WTC11 (cell line): Measurements from ENCODE around the gene IFT122.

ENCODE experiments used
- TP53 ChIP-seq: sonication (generic); formaldehyde crosslinking; IDR thresholded peaks from 2 replicates; pipeline ENCODE4 v1.8.1; 2023; ENCODE audit warnings: mild to moderate bottlenecking, missing genetic modification reagents
- TF ChIP-seq, protein P1 (sequence below): sonication (generic); formaldehyde crosslinking; conservative IDR thresholded peaks from 2 replicates; pipeline ENCODE4 v1.8.1; 2023; ENCODE audit warnings: mild to moderate bottlenecking, low read depth, missing genetic modification reagents, moderate library complexity
- TF ChIP-seq, protein P2 (sequence below): fragments of 200-600 bp; IDR thresholded peaks from 2 replicates; pipeline ENCODE4 v1.8.0; 2022; ENCODE audit warnings: antibody characterized with exemption
- TF ChIP-seq, protein P3 (sequence below): sonication (generic); formaldehyde crosslinking; IDR thresholded peaks from 2 replicates; pipeline ENCODE4 v1.8.1; 2023; ENCODE audit warnings: mild to moderate bottlenecking, missing genetic modification reagents
- TF ChIP-seq, protein P4 (sequence below): sonication (generic); formaldehyde crosslinking; IDR thresholded peaks from 2 replicates; pipeline ENCODE4 v1.8.0; 2022; ENCODE audit warnings: missing genetic modification reagents

DNA sequence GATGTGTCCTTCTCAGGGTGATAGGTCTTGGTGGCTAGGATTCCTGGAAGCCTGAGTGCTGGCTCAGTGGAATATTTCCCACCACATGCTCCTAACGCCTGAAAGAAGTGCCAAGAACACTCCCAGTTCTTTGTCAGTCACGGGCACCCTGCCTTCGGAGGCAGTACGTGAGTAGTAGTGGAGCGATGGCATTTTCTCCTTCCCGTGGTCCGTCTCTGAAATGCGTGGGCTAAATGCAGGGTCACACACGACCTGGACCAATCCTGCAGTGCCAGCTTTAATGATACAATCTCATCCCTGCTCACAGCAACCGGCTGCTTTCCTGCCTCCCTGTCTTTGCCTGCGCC, 117.5 kb downstream of the IFT122 start:
- TF ChIP-seq, protein P1, sequence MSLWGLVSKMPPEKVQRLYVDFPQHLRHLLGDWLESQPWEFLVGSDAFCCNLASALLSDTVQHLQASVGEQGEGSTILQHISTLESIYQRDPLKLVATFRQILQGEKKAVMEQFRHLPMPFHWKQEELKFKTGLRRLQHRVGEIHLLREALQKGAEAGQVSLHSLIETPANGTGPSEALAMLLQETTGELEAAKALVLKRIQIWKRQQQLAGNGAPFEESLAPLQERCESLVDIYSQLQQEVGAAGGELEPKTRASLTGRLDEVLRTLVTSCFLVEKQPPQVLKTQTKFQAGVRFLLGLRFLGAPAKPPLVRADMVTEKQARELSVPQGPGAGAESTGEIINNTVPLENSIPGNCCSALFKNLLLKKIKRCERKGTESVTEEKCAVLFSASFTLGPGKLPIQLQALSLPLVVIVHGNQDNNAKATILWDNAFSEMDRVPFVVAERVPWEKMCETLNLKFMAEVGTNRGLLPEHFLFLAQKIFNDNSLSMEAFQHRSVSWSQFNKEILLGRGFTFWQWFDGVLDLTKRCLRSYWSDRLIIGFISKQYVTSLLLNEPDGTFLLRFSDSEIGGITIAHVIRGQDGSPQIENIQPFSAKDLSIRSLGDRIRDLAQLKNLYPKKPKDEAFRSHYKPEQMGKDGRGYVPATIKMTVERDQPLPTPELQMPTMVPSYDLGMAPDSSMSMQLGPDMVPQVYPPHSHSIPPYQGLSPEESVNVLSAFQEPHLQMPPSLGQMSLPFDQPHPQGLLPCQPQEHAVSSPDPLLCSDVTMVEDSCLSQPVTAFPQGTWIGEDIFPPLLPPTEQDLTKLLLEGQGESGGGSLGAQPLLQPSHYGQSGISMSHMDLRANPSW (CRISPR knock-in tag): no peak
- TF ChIP-seq, protein P2, sequence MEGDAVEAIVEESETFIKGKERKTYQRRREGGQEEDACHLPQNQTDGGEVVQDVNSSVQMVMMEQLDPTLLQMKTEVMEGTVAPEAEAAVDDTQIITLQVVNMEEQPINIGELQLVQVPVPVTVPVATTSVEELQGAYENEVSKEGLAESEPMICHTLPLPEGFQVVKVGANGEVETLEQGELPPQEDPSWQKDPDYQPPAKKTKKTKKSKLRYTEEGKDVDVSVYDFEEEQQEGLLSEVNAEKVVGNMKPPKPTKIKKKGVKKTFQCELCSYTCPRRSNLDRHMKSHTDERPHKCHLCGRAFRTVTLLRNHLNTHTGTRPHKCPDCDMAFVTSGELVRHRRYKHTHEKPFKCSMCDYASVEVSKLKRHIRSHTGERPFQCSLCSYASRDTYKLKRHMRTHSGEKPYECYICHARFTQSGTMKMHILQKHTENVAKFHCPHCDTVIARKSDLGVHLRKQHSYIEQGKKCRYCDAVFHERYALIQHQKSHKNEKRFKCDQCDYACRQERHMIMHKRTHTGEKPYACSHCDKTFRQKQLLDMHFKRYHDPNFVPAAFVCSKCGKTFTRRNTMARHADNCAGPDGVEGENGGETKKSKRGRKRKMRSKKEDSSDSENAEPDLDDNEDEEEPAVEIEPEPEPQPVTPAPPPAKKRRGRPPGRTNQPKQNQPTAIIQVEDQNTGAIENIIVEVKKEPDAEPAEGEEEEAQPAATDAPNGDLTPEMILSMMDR: no peak
- TF ChIP-seq TP53 (CRISPR knock-in tag): no peak
- TF ChIP-seq, protein P3, sequence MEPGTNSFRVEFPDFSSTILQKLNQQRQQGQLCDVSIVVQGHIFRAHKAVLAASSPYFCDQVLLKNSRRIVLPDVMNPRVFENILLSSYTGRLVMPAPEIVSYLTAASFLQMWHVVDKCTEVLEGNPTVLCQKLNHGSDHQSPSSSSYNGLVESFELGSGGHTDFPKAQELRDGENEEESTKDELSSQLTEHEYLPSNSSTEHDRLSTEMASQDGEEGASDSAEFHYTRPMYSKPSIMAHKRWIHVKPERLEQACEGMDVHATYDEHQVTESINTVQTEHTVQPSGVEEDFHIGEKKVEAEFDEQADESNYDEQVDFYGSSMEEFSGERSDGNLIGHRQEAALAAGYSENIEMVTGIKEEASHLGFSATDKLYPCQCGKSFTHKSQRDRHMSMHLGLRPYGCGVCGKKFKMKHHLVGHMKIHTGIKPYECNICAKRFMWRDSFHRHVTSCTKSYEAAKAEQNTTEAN (CRISPR knock-in tag): no peak
- TF ChIP-seq, protein P4, sequence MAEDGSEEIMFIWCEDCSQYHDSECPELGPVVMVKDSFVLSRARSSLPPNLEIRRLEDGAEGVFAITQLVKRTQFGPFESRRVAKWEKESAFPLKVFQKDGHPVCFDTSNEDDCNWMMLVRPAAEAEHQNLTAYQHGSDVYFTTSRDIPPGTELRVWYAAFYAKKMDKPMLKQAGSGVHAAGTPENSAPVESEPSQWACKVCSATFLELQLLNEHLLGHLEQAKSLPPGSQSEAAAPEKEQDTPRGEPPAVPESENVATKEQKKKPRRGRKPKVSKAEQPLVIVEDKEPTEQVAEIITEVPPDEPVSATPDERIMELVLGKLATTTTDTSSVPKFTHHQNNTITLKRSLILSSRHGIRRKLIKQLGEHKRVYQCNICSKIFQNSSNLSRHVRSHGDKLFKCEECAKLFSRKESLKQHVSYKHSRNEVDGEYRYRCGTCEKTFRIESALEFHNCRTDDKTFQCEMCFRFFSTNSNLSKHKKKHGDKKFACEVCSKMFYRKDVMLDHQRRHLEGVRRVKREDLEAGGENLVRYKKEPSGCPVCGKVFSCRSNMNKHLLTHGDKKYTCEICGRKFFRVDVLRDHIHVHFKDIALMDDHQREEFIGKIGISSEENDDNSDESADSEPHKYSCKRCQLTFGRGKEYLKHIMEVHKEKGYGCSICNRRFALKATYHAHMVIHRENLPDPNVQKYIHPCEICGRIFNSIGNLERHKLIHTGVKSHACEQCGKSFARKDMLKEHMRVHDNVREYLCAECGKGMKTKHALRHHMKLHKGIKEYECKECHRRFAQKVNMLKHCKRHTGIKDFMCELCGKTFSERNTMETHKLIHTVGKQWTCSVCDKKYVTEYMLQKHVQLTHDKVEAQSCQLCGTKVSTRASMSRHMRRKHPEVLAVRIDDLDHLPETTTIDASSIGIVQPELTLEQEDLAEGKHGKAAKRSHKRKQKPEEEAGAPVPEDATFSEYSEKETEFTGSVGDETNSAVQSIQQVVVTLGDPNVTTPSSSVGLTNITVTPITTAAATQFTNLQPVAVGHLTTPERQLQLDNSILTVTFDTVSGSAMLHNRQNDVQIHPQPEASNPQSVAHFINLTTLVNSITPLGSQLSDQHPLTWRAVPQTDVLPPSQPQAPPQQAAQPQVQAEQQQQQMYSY (CRISPR knock-in tag): no peak
